ENCODE results near the gene VDR.

VDR gene

GRCh38 chr12:47941475-47941780 lies 36.6 kb upstream of the VDR start:
- Histone ChIP-seq H3K4me3 (no peak overlapping the region), H3K27me3 (ENCODE audit: low read depth) (no peaks in the 10 kb centered on the region), H3K4me1 (no peaks in the 10 kb centered on the region), H3K36me3 (replicated peaks) (no peaks in the 10 kb centered on the region), H3K9me3 (no peaks in the 10 kb centered on the region)
- DNase-seq (ENCODE audit: low spot score in 2 of 2) = no peak
- in situ Hi-C loops (cut with MboI; ENCODE audit: low sequenced_read_pairs) = no loop called here

DNA sequence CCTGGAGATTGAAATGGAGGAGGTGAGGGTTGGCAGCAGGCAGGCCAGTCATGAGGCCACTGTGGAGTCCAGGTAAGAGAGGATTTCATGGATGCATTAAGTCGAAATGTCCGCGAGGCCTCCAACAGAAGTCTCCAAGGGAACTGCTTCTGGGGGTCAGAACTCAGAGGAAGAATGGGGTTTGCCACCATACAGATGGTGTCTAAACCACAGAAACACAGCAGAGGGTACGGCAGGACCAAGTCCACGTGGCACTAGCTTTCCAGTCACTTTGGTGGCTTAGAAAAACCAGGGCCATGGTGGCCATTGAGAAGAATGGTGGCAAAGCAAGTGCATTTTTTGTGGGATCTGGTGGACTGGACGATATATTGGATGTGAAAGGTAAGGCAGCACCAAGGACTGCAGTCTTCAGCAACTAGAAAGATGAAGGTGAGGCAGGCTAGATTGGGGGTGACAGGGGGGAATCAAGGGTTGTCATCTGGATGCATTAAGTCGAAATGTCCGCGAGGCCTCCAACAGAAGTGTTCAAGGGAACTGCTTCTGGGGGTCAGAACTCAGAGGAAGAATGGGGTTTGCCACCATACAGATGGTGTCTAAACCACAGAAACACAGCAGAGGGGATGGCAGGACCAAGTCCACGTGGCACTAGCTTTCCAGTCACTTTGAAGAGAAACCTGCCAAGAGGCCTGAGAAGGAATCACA lies 36.1 kb upstream of the VDR start:
- Histone ChIP-seq H3K9me3 (no peaks in the 10 kb centered on the region), H3K36me3 (replicated peaks) (no peaks in the 10 kb centered on the region), H3K27me3 (ENCODE audit: low read depth) (no peaks in the 10 kb centered on the region), H3K4me1 (no peaks in the 10 kb centered on the region), H3K4me3 (no peak overlapping the region)
- no peak for DNase-seq (ENCODE audit: low spot score in 2 of 2)
- in situ Hi-C loops (cut with MboI; ENCODE audit: low sequenced_read_pairs) = no loop called here

- no peaks in the 10 kb centered on the region for H3K9me3 ChIP-seq
- H3K4me3 ChIP-seq = no peak overlapping the region
- H3K4me1 ChIP-seq = no peaks in the 10 kb centered on the region
- no peaks in the 10 kb centered on the region for H3K36me3 ChIP-seq (replicated peaks)
- in situ Hi-C loops (cut with MboI; ENCODE audit: low sequenced_read_pairs) = no loop called here
- H3K27me3 ChIP-seq (ENCODE audit: low read depth) = no peaks in the 10 kb centered on the region
- DNase-seq (ENCODE audit: low spot score in 2 of 2) = no peak
Observed at GRCh38 chr12:47939009-47939601, 34.3 kb upstream of the VDR start.

DNA sequence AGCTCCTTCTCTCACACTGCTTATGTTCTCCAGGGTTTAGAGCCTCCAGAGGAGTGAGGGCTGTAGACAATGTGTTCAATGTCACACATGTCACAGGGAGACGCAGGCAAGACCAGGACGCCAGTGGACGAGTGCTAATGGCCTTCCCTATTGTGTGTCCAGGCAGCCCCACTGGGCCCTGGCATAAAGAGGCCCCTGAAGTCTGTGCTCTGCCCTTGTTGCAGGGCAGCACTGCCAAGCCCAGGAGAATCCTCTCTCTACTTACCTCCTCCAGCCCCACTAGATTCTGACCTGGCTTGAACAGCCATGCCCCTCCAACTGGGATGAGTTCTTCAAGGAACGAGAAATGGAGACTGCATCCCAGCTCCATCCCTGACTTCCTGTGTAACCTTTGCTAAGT lies 33.8 kb upstream of the VDR start:
- DNase-seq (ENCODE audit: low spot score in 2 of 2) = no peak
- Histone ChIP-seq H3K4me1 (no peaks in the 10 kb centered on the region), H3K36me3 (replicated peaks) (no peaks in the 10 kb centered on the region), H3K9me3 (no peaks in the 10 kb centered on the region), H3K27me3 (ENCODE audit: low read depth) (no peaks in the 10 kb centered on the region), H3K4me3 (no peak overlapping the region)
- in situ Hi-C loops (cut with MboI; ENCODE audit: low sequenced_read_pairs) = no loop called here

DNA sequence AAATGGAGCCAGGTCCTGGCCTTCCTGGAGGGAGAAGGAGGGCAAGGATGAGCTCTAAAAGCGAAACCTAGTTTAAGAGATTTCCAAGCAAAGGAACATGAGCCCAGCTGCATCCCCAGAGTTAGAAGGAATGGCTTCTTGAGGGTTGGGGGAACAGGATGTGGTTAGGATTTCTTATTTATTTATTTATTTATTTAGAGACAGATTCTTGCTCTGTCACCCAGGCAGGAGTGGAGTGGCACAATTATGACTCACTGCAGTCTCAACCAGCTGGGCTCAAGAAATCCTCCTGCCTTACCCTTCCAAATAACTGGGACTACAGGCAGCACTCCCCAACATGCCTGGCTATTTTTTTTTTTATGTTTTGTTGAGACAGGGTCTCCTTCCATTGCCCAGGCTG lies 33.3 kb upstream of the VDR start:
- no peaks in the 10 kb centered on the region for H3K36me3 ChIP-seq (replicated peaks)
- H3K4me3 ChIP-seq = no peak overlapping the region
- H3K4me1 ChIP-seq = no peaks in the 10 kb centered on the region
- no peaks in the 10 kb centered on the region for H3K27me3 ChIP-seq (ENCODE audit: low read depth)
- DNase-seq (ENCODE audit: low spot score in 2 of 2) = no peak
- in situ Hi-C loops (cut with MboI; ENCODE audit: low sequenced_read_pairs) = no loop called here
- H3K9me3 ChIP-seq = no peaks in the 10 kb centered on the region

GRCh38 chr12:47935184-47935583 lies 30.4 kb upstream of the VDR start:
- Histone ChIP-seq H3K27me3 (ENCODE audit: low read depth) (peaks cover 6% of the 10 kb centered on the region), H3K4me1 (no peaks in the 10 kb centered on the region), H3K36me3 (replicated peaks) (no peaks in the 10 kb centered on the region), H3K9me3 (no peaks in the 10 kb centered on the region), H3K4me3 (no peak overlapping the region)
- in situ Hi-C loops (cut with MboI; ENCODE audit: low sequenced_read_pairs) = no loop called here
- DNase-seq (ENCODE audit: low spot score in 2 of 2) = no peak

GRCh38 chr12:47931187-47931586 lies 26.4 kb upstream of the VDR start:
- DNase-seq (ENCODE audit: low spot score in 2 of 2) = no peak
- Histone ChIP-seq H3K27me3 (ENCODE audit: low read depth) (peaks cover 24% of the 10 kb centered on the region), H3K4me1 (no peaks in the 10 kb centered on the region), H3K4me3 (no peak overlapping the region), H3K9me3 (no peaks in the 10 kb centered on the region), H3K36me3 (replicated peaks) (no peaks in the 10 kb centered on the region)
- in situ Hi-C loops (cut with MboI; ENCODE audit: low sequenced_read_pairs) = no loop called here

DNA sequence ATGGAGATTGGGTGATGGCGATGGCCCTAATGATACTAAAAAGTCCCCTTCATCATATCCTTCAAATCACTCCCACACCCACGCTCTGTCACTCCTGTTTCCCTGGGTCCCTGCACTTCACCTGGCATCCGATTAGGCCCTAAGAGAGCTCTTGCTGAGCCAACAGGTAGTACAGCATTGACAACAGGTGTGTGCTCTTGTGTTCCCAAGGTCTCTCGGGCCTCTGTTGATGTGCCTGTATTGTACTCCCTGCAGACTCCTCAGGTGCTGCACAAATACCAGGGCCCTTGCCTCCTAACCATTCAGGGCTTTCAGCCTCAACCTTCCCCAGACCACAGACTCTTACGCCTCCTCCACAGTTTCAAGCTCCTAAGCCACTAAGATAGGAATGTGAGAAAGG lies 25.8 kb upstream of the VDR start:
- Histone ChIP-seq H3K27me3 (ENCODE audit: low read depth) (peaks cover 24% of the 10 kb centered on the region), H3K36me3 (replicated peaks) (no peaks in the 10 kb centered on the region), H3K9me3 (no peaks in the 10 kb centered on the region), H3K4me3 (no peak overlapping the region), H3K4me1 (no peaks in the 10 kb centered on the region)
- DNase-seq (ENCODE audit: low spot score in 2 of 2) = no peak
- in situ Hi-C loops (cut with MboI; ENCODE audit: low sequenced_read_pairs) = no loop called here

GRCh38 chr12:47927346-47927745 lies 22.6 kb upstream of the VDR start:
- H3K4me1 ChIP-seq = no peaks in the 10 kb centered on the region
- no peak overlapping the region for H3K4me3 ChIP-seq
- peaks cover 34% of the 10 kb centered on the region for H3K27me3 ChIP-seq (ENCODE audit: low read depth)
- in situ Hi-C loops (cut with MboI; ENCODE audit: low sequenced_read_pairs) = no loop called here
- H3K9me3 ChIP-seq = no peaks in the 10 kb centered on the region
- H3K36me3 ChIP-seq (replicated peaks) = no peaks in the 10 kb centered on the region
- no peak for DNase-seq (ENCODE audit: low spot score in 2 of 2)

- Histone ChIP-seq H3K9me3 (no peaks in the 10 kb centered on the region), H3K27me3 (ENCODE audit: low read depth) (peaks cover 17% of the 10 kb centered on the region), H3K36me3 (replicated peaks) (no peaks in the 10 kb centered on the region), H3K4me1 (no peaks in the 10 kb centered on the region), H3K4me3 (no peak overlapping the region)
- no peak for DNase-seq (ENCODE audit: low spot score in 2 of 2)
- in situ Hi-C loops (cut with MboI; ENCODE audit: low sequenced_read_pairs) = no loop called here
Observed at GRCh38 chr12:47921907-47922306, 17.1 kb upstream of the VDR start.

DNA sequence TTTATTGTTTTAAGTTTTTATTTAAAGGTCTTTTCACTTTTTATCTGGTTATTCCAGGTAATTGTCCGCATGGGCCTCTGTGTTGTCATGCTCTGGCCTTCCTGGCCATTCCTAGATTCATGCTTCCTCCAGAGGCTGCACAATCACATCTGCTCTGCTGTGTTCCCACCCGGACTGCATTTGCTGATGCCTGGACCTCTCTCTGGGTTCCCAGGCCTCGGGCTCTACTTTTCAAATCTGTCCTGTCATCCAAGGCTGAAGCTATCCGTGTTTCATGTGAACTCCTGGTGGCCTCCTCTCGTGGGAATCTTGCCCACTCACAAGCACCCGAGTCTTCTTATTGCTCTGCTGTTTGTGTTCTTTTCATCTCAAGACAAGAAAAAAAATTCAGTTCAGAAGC lies 16.1 kb upstream of the VDR start:
- Histone ChIP-seq H3K36me3 (replicated peaks) (no peaks in the 10 kb centered on the region), H3K4me1 (no peaks in the 10 kb centered on the region), H3K4me3 (no peak overlapping the region), H3K27me3 (ENCODE audit: low read depth) (peaks cover 20% of the 10 kb centered on the region), H3K9me3 (no peaks in the 10 kb centered on the region)
- no peak for DNase-seq (ENCODE audit: low spot score in 2 of 2)
- in situ Hi-C loops (cut with MboI; ENCODE audit: low sequenced_read_pairs) = no loop called here

- in situ Hi-C loops (cut with MboI; ENCODE audit: low sequenced_read_pairs) = no loop called here
- H3K4me3 ChIP-seq = no peak overlapping the region
Observed at GRCh38 chr12:47913081-47913480, 8.3 kb upstream of the VDR start.

DNA sequence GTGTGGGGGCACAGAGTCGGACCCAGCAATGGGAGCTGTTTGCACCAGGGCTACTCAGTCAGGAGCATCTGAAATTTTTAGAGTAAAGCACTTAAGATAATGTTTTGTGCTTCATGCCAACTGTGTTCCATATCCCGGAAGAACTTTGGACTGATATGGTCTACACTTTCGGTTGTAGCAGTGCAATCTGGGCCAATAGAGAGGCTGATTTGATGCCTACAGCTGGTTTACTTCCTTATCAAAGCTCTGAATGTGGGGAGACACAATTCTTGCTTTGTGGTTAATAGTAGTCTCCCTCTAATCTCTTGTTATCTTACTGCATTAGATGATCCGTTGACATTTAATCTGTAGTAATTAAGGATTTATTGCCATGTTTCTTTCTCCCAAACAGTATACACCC lies 7.8 kb upstream of the VDR start:
- Histone ChIP-seq H3K36me3 (replicated peaks) (no peaks in the 10 kb centered on the region), H3K4me3 (no peak overlapping the region), H3K27me3 (ENCODE audit: low read depth) (peaks cover 16% of the 10 kb centered on the region), H3K9me3 (no peaks in the 10 kb centered on the region; the same call in 1 of the 2 replicates), H3K4me1 (no peaks in the 10 kb centered on the region)
- DNase-seq (ENCODE audit: low spot score in 2 of 2) = no peak
- in situ Hi-C loops (cut with MboI; ENCODE audit: low sequenced_read_pairs) = no loop called here

More at GRCh38 chr12:47913081-47913480, 8.3 kb upstream of the VDR start:
- Histone ChIP-seq H3K36me3 (replicated peaks) (no peaks in the 10 kb centered on the region), H3K4me1 (no peaks in the 10 kb centered on the region), H3K9me3 (no peaks in the 10 kb centered on the region; the same call in 1 of the 2 replicates), H3K27me3 (ENCODE audit: low read depth) (peaks cover 16% of the 10 kb centered on the region)
- no peak for DNase-seq (ENCODE audit: low spot score in 2 of 2)

GRCh38 chr12:47910981-47911380 lies 6.2 kb upstream of the VDR start:
- no peak overlapping the region for H3K4me3 ChIP-seq
- peaks cover 12% of the 10 kb centered on the region for H3K27me3 ChIP-seq (ENCODE audit: low read depth)
- in situ Hi-C loops (cut with MboI; ENCODE audit: low sequenced_read_pairs) = no loop called here
- H3K4me1 ChIP-seq = no peaks in the 10 kb centered on the region
- no peaks in the 10 kb centered on the region for H3K36me3 ChIP-seq (replicated peaks)
- no peaks in the 10 kb centered on the region; the same call in none of the 2 replicates for H3K9me3 ChIP-seq
- DNase-seq (ENCODE audit: low spot score in 2 of 2) = no peak

DNA sequence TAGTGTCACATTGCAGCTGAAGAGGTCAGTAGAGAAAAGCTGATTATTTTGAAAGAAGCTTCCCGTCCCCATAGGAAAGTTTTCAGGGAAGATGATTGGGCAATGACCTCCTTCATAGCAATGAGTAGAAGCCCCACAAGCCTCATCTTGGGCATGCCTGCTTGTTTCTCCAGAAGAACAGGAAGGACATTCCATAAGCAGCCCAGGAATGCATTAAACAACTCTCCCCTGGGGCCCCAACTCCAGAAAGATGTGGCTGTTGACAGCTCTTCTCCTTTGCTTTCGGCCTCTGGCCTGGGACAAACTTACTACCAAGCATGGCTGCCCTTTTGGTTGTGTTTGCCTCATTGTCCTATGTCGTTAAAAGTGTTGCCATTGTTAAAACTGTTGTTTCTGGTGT lies 5.7 kb upstream of the VDR start:
- in situ Hi-C loops (cut with MboI; ENCODE audit: low sequenced_read_pairs) = no loop called here
- Histone ChIP-seq H3K9me3 (no peaks in the 10 kb centered on the region; the same call in none of the 2 replicates), H3K27me3 (ENCODE audit: low read depth) (peaks cover 12% of the 10 kb centered on the region), H3K36me3 (replicated peaks) (no peaks in the 10 kb centered on the region), H3K4me1 (no peaks in the 10 kb centered on the region), H3K4me3 (no peak overlapping the region)
- DNase-seq (ENCODE audit: low spot score in 2 of 2) = no peak

Data from HAP-1 (cell line).